Neural cell (in vitro differentiated cells): Measurements from ENCODE around the gene EPS15.

Experiments used
- CTCF ChIP-seq: fragments of 450-650 bp; IDR thresholded peaks from 2 replicates; pipeline ENCODE4 v1.5.1; 2014; ENCODE audit warnings: antibody characterized with exemption, mild to moderate bottlenecking, moderate library complexity; ENCODE audit not compliant: poor library complexity, severe bottlenecking
- POLR2AphosphoS5 ChIP-seq: IDR thresholded peaks from 2 replicates; pipeline ENCODE4 v1.6.1; 2012

- no peak for TF ChIP-seq CTCF
- TF ChIP-seq POLR2AphosphoS5 = no peak
These were observed 86.9 kb downstream of the EPS15 start for GRCh38 chr1:51432146-51432545.
